Stimulated activated CD8-positive, alpha-beta memory T cell treated with anti-CD3 and anti-CD28 coated beads, Interleukin-15, amount 100 ng/mL, for 48 hours (primary cell): Measurements from ENCODE around the gene ERGIC2.
A peak's percentile ranks its signal among the peaks of the same experiment; 100 is the strongest.
"Not testable (repeated sequence)": the region's sequence is repeated elsewhere in the genome, so short reads cannot be mapped to it uniquely, and the experiment has no call there.

ENCODE experiments used
- DNase-seq, 2 donors: peaks; one replicate each; pipeline ENCODE4 v3.0.0-alpha.2; 2020; ENCODE audit warnings: low read depth in 2 of 2

Gene ERGIC2, protein sequence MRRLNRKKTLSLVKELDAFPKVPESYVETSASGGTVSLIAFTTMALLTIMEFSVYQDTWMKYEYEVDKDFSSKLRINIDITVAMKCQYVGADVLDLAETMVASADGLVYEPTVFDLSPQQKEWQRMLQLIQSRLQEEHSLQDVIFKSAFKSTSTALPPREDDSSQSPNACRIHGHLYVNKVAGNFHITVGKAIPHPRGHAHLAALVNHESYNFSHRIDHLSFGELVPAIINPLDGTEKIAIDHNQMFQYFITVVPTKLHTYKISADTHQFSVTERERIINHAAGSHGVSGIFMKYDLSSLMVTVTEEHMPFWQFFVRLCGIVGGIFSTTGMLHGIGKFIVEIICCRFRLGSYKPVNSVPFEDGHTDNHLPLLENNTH

DNA sequence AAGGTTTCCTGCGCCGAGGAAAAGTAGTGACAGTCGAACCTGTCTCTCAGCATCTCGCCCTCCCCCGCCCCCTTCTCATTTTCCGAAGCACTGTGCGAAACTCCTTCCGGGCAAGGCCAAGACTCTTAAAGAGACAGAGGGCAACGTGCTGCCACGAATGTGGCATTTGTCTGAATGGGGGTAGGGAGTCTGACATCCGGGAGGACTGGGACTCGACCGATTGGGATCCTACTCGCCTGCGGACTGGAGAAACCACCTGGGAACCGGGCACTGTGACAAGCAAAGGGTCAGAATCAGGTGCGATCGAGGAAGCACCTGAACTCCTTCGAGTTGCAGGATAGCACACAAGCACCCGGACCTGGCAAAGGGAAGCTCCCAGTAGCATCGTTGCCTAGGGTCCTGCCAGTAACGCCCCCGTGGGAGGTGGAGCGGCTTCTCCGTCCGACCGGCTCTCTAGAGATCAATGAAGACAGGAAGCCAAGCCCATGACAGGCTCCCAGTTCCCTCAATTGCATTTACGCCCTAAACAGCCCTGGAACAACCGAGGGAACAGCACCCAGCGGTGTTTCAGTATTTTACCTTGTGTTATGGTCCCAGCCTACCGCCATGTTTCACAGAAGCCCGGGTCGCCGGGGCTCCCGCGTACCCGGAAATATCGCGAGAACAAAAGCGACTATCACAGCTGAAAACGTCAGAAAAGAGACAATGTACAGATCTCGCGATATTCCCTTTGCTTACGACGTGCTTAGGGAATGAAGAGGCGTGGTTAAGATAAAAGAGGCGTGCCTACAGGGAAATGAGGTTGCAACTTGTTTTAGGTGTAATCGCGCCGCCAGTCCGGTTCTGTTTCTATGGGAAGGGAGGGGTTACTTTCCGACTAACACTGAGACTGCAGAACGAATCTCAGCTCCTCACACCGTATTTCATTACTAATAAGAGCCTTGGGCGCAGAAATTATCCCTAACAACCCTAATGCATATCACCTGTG is at the start of gene ERGIC2:
Gene ERGIC2, minus strand, starts transcription at position 637 of the 988 bp plus-strand sequence. CDS start 9,539 bp downstream, outside the sequence.
- peak; percentile 75 to 81 for DNase-seq

GRCh38 chr12:29430716-29431044 is 49.7 kb upstream of the ERGIC2 start:
- no peak for DNase-seq

- no peak for DNase-seq
Observed at GRCh38 chr12:29429999-29430715, 49.2 kb upstream of the ERGIC2 start.

DNA sequence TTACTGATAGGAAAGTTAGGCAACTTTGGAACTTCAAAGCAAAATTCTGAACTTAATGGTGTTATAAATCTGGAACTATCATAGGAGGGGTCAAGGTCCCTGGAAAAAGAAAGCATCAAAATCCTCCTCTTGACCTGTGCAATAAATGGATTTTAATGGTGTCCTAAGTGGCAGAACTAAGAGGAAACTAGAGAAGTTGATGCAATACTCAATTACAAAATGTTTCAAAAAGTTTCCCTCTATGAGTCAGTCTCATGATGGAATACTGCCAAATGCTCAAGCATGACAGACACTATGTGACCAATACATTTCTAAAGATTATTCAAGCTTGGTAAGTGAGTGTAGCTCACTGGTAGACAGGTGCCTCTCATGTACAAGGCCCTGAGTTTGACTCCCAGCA is 47.7 kb upstream of the ERGIC2 start:
- DNase-seq = no peak

DNA sequence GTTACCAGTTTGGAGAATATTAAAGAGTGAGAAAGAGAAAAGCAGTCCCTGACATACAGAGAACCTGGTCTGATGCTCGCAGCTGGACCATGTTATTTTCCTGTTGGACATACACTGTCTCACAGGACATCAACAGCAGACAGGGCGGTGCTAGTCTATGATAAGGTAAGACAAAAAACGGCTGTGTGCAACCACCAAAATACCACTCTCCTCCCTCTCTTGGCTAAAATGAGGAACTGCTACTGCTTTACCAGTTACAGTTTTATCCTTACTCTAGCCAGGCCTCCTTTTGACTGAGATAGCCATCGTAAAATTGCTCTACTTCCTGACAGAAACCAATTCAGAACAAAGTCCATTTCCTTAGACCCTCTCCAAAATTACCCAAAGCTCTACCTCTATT is 47.0 kb upstream of the ERGIC2 start:
- no peak for DNase-seq

- no peak for DNase-seq
Observed at GRCh38 chr12:29426498-29426897, 45.5 kb upstream of the ERGIC2 start.

GRCh38 chr12:29425722-29426121 is 44.8 kb upstream of the ERGIC2 start:
- no peak for DNase-seq

- DNase-seq = no peak
Observed at GRCh38 chr12:29416748-29417147, 35.8 kb upstream of the ERGIC2 start.

GRCh38 chr12:29415111-29415510 is 34.1 kb upstream of the ERGIC2 start:
- DNase-seq = no peak

DNA sequence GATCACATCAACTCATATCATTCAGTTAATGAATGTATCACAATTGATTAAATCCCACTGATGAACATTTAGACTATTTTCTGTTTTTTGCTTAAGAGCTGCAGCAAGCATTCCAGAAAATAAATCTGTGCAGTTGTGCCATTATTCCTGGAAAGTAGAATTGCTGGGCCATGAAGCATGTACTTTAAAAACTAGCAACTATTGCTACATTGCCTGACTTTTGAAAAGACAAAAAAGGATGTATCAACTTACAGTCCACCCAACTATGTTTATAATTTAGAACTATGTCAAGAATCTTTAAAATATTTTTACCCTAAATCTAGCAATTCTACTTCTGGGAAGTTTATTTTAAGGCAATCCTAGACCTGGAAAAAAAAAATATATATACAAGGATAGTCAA is 33.4 kb upstream of the ERGIC2 start:
- DNase-seq = no peak

DNA sequence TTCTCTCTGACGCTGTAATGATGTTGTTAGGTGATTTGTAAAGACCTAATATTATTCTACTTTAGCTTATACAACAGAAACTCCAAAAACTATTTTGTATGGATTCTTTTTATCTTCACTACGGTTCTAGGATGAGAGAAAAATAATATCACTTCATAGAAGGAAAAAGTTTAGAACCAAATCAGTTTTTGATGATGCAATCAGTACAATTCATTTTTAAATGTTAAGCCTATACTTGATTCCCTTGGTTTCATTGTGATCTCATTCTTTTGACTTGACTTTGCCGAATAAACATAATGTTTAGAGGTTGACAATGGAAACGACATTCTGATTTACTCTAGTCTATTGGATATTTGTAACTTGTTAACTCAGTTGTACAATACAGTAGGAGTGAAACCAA is 24.6 kb upstream of the ERGIC2 start:
- no peak for DNase-seq

- no peak for DNase-seq
Observed at GRCh38 chr12:29403991-29404390, 23.0 kb upstream of the ERGIC2 start.

GRCh38 chr12:29402437-29402836 is 21.5 kb upstream of the ERGIC2 start:
- DNase-seq = no peak

DNA sequence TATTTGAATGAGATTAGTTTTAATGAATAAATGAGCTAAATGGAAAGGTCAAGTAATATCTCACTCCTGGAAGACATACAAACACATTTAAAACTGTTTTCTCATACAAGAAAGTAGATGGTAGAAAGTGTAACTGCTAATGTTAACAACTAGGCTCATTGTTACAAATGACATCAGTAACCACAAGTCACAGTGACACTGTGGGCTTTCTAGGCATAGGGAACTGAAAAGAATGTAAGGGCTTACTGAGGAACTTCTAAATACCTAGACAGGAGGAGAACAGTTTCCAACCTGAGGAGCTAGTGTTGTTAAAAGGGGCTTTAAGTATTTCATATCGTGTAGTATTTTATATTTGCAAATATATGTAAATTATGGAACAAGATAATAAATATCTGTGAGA is 17.5 kb upstream of the ERGIC2 start:
- DNase-seq = no peak

- no peak for DNase-seq
Observed at GRCh38 chr12:29396774-29397173, 15.8 kb upstream of the ERGIC2 start.

GRCh38 chr12:29395356-29395755 is 14.4 kb upstream of the ERGIC2 start:
- no peak for DNase-seq

- not testable (repeated sequence) for DNase-seq
Observed at GRCh38 chr12:29390419-29390818, 9.4 kb upstream of the ERGIC2 start.

- DNase-seq = no peak
Observed at GRCh38 chr12:29389295-29389919, 8.4 kb upstream of the ERGIC2 start.

- not testable (repeated sequence) for DNase-seq
Observed at GRCh38 chr12:29386084-29386680, 5.2 kb upstream of the ERGIC2 start.

GRCh38 chr12:29385194-29385593 is 4.2 kb upstream of the ERGIC2 start:
- DNase-seq = not testable (repeated sequence)

DNA sequence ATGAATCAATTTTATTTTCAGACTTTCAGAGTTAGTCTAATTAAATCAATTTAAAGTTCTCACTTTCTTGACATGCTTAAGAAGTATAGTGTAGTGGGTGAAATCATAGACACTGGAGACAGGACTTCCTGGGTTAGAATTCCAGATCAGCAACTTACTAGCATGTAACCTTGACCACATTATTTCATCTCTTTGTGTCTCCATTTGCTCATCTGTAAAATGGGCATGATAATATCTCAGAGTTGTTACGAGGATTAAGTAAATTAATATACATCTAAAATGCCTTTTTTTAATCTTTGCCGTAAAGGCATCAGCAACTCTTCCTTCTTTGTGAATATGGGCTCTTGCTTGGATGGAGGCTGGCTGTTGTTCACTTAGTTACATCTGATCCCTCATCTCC is 1.3 kb upstream of the ERGIC2 start:
- DNase-seq = no peak
